NB4 (cell line): ENCODE results near the gene RAB40C.

Source experiments
- DNase-seq: peaks from one replicate; pipeline ENCODE4 v3.0.0; 2010; ENCODE audit warnings: low read depth
- H3K4me3 ChIP-seq: one replicate; pipeline ENCODE4 v1.5.1; 2011; ENCODE audit warnings: mild to moderate bottlenecking, low read depth, low read length, moderate library complexity
- MAX ChIP-seq: IDR thresholded peaks from 2 replicates; pipeline ENCODE4 v1.6.1; 2011; ENCODE audit warnings: low read depth, low read length
- MYC ChIP-seq: IDR thresholded peaks from 2 replicates; pipeline ENCODE4 v1.6.1; 2011; ENCODE audit warnings: low read depth, low read length
- POLR2A ChIP-seq: IDR thresholded peaks from 2 replicates; pipeline ENCODE4 v1.6.1; 2011; ENCODE audit warnings: mild to moderate bottlenecking; ENCODE audit not compliant: insufficient read length; ENCODE audit errors: extremely low read depth
- TF ChIP-seq, protein P1 (sequence below): IDR thresholded peaks from one replicate; pipeline ENCODE4 v1.5.1; 2012; ENCODE audit warnings: low read depth, low read length

The RAB40C gene

GRCh38 chr16:608019-608418 is 18.2 kb downstream of the RAB40C start:
- TF ChIP-seq, protein P1, sequence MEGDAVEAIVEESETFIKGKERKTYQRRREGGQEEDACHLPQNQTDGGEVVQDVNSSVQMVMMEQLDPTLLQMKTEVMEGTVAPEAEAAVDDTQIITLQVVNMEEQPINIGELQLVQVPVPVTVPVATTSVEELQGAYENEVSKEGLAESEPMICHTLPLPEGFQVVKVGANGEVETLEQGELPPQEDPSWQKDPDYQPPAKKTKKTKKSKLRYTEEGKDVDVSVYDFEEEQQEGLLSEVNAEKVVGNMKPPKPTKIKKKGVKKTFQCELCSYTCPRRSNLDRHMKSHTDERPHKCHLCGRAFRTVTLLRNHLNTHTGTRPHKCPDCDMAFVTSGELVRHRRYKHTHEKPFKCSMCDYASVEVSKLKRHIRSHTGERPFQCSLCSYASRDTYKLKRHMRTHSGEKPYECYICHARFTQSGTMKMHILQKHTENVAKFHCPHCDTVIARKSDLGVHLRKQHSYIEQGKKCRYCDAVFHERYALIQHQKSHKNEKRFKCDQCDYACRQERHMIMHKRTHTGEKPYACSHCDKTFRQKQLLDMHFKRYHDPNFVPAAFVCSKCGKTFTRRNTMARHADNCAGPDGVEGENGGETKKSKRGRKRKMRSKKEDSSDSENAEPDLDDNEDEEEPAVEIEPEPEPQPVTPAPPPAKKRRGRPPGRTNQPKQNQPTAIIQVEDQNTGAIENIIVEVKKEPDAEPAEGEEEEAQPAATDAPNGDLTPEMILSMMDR, result no peak
- TF ChIP-seq POLR2A (no peak), MYC (no peak)
- H3K4me3 ChIP-seq, result no peak overlapping the region
- no peak for DNase-seq

GRCh38 chr16:609316-609715 is 19.4 kb downstream of the RAB40C start:
- TF ChIP-seq MAX (no peak), POLR2A (no peak), MYC (no peak)
- TF ChIP-seq, protein P1, result no peak
- no peak overlapping the region for H3K4me3 ChIP-seq
- DNase-seq, result no peak

GRCh38 chr16:609984-610383 is 20.1 kb downstream of the RAB40C start:
- H3K4me3 ChIP-seq, result no peak overlapping the region
- TF ChIP-seq POLR2A (no peak), MAX (no peak), MYC (no peak)
- TF ChIP-seq, protein P1, result no peak
- DNase-seq, result no peak

DNA sequence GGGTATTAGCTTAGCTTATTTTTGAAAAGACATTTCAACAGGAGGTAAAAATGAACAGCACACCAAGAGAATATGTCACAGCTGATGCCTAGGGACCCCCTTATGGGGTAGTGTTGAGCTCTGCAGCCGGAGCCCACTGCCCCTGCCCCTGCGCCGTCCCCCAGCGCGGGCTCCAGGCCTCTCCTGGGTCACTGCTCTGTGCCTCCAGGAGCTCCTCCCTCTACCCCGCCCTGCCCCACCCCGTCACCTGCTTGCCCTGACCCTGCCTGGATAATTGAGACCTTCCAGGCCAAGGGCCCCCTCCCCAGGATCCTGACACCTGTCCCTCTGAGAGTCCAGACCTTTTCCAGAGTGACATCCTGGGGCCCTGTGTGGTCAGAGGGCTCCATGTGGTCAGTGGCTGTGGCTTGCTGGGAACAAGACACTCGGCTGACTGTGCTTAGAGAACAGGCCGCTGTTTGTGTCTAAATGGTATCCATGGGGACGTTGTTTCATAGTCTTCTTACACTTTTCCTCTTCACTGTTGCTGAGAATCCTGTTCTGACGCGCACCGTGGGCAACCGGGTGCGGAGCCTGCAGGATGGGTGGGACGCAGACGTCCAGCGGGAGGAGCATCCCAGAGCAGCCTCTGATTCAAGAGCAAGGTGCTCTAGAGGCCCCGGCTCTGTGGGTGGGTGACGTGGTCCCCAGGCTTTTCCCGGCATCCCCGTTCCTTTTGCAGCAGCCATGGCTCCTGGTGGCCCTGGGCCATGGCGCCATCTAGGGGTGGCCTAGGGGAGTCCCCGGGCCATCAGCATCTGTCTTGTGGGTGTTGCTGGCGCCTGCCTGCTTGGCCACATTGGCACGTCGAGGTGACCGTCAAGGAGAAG is 20.9 kb downstream of the RAB40C start:
- TF ChIP-seq, protein P1, result peak; percentile 24
- no peak for TF ChIP-seq MYC
- H3K4me3 ChIP-seq, result no peak overlapping the region
- DNase-seq, result no peak

DNA sequence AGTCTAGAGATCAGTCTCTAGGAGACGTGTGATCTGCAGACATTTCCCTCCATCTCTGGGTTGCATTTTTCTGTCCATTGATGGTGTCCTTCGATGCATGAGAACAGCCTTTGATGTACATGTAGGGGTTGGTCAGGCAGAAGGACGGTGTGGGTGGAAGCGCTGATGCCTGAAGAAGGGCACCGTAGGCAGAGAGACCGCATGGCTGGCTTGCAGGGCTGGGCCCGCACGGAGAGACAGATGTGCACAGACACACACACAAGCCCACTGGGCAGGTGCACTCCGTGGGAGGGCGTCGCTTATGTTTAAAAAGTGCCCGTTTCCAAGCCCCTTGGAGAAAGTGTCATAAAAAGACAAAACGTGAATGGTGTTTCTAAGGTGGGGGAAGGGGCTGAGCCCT is 25.3 kb downstream of the RAB40C start:
- DNase-seq, result no peak
- TF ChIP-seq MAX, result no peak
- TF ChIP-seq, protein P1, result no peak
- TF ChIP-seq POLR2A, result no peak
- no peak for TF ChIP-seq MYC
- no peak overlapping the region for H3K4me3 ChIP-seq
